Heart left ventricle (tissue), 13 donors: Measurements from ENCODE around the gene CRY2.
"Not testable (repeated sequence)": the region's sequence is repeated elsewhere in the genome, so short reads cannot be mapped to it uniquely, and the experiment has no call there.

Experiments
- CTCF ChIP-seq, 12 donors: fragments of 200-600 bp; sonication (generic) in 4 of 12; IDR thresholded peaks; one replicate each; pipeline versions ENCODE4 v1.5.0 to v1.8.0; 2018 to 2022; ENCODE audit warnings: antibody characterized with exemption in 12 of 12, mild to moderate bottlenecking in 5 of 12
- POLR2A ChIP-seq, 2 donors: fragments of 450-650 bp; IDR thresholded peaks; one replicate each; pipeline ENCODE4 v1.6.1; 2017; ENCODE audit warnings: antibody characterized with exemption in 2 of 2, mild to moderate bottlenecking in 2 of 2, moderate library complexity in 2 of 2
- donor health status: ischemic (EF 13 %, LVEDD 7.1; RV severe dilation, severe dysfunction).
- donor health status: DM: no; HTN: yes; CAD: no.
- donor health status: DM: no; HTN: no; CAD: no.
- donor health status: ischemic (EF 25% LVEDD 6.9; RV normal size, moderate dysfunction).
- donor health status: ischemic (EF 25% LVEDD 5.7; RV mildly dilated, moderate dysfunction).
- donor health status: ischemic (EF 35%, LVEDD 5.7; RV mildly dilated, moderate dysfunction).
- donor health status: nonischemic (EF 11% LVEDD 7.7; RV severe dilation, severe dysfunction).
- donor health status: DM: yes; HTN: yes; CAD: no.
- donor health status: PGD.
- donor health status: ischemic (EF 29% LVEDD 5.4; RV normal size, mild dysfunction).
- donor health status: nonischemic (EF 23%, LVEDD 6.1; RV moderate dilation, normal function).

DNA sequence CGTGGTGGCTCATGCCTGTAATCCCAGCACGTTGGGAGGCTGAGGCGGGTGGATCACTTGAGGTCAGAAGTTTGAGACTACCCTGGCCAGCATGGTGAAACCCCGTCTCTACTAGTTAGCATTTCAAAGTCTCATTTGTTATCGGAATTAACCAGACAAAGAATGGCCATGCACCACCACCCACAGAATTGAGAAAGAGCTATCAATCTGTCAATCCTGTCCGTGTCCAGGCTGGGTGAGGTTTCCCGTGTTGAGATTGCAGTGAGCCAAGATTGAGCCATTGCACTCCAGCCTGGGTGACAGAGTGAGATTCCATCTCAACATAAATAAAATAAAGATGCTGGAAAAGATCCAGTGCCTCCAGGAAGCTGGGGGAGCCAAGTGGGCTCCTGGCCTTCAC is 20.8 kb upstream of the CRY2 start:
- TF ChIP-seq POLR2A, CTCF (IDR thresholded peaks at IDR 0.05): not testable (repeated sequence)
